HCT116 (cell line): ENCODE data around the gene ZNF823. TPM values are rescaled to one million over a fixed set of nuclear protein-coding genes. Genes with fewer than 3 reads are reported as not detected.

Source experiments
- ATAC-seq: fragments of 200-7000 bp; cut with Tn5 transposase; 2 replicates; pipeline ENCODE4 v1.9.1; 2020; ENCODE audit warnings: mild to moderate bottlenecking, moderate library complexity
- BruUV-seq: library from RNA; stranded (reverse); fragments of 400-500 nt; replicated peaks from 2 replicates; lab custom pipeline; 2021; lab: Mats Ljungman, UMichigan
- CTCF ChIA-PET: fragments of 300-600 bp; sonication (Branson Sonifier 250); formaldehyde crosslinking; loops from one replicate; lab custom pipeline; 2021; ENCODE audit warnings: antibody characterized with exemption; lab: Charles Lee
- POLR2A ChIA-PET: fragments of 300-600, 350-600 bp; sonication (Branson Sonifier 250); formaldehyde crosslinking; loops from one replicate; lab custom pipeline; 2021; ENCODE audit warnings: antibody characterized with exemption; lab: Charles Lee
- RAD21 ChIA-PET, 2 experiments: fragments of 300-600 bp; sonication (Branson Sonifier 250); formaldehyde crosslinking; loops; one replicate each; lab custom pipeline; 2023; ENCODE audit warnings: low total read pairs in 2 of 2; ENCODE audit not compliant: uncharacterized antibody in 2 of 2, unreplicated experiment in 2 of 2, low non-redundant PET in 1 of 2; lab: Charles Lee
- DNase-seq: peaks from one replicate; pipeline ENCODE4 v3.0.0-alpha.2; 2010; ENCODE audit warnings: low read depth, low spot score
- H2AFZ ChIP-seq: fragments of 200-600 bp; shearing (Covaris generic), sonication (generic); 2 replicates; pipeline ENCODE4 v1.6.1; 2017; ENCODE audit warnings: low read depth, mixed run types, mixed read lengths, antibody characterized with exemption, low read length; ENCODE audit not compliant: poor library complexity, severe bottlenecking
- H3K27ac ChIP-seq: 2 replicates; pipeline ENCODE4 v1.5.1; 2012; ENCODE audit warnings: low read depth, low read length
- H3K27me3 ChIP-seq: fragments of 200-600 bp; sonication (generic); 2 replicates; pipeline ENCODE4 v1.6.1; 2016; ENCODE audit warnings: mixed run types, low read length, mixed read lengths; ENCODE audit not compliant: insufficient read depth
- H3K36me3 ChIP-seq, 2 experiments: fragments of 200-500 bp in 1 of 2; fragments of 200-600 bp in 1 of 2; sonication (Bioruptor generic) in 1 of 2; sonication (generic) in 1 of 2; 2 replicates each; pipeline versions ENCODE4 v1.5.1 to v1.6.1; 2014 to 2016; ENCODE audit warnings: low read length in 2 of 2, inconsistent platforms in 1 of 2, mixed read lengths in 1 of 2, mixed run types in 1 of 2; ENCODE audit not compliant: insufficient read depth in 2 of 2, control insufficient read depth in 1 of 2
- H3K4me1 ChIP-seq, 2 experiments: fragments of 200-600 bp in 1 of 2; sonication (generic) in 1 of 2; 2 replicates each; pipeline versions ENCODE4 v1.5.1 to v1.6.1; 2012 to 2017; ENCODE audit warnings: low read length in 2 of 2, inconsistent platforms in 1 of 2, mild to moderate bottlenecking in 1 of 2, mixed read lengths in 1 of 2, mixed run types in 1 of 2, moderate library complexity in 1 of 2; ENCODE audit not compliant: insufficient read depth in 2 of 2, control insufficient read depth in 1 of 2
- H3K4me2 ChIP-seq: fragments of 200-600 bp; sonication (generic); 2 replicates; pipeline ENCODE4 v1.6.1; 2017; ENCODE audit warnings: mixed run types, low read length, mixed read lengths
- H3K4me3 ChIP-seq, 2 experiments: fragments of 200-600 bp in 1 of 2; sonication (generic) in 1 of 2; replicated peaks in 1 of 2; 2 replicates each; pipeline ENCODE4 v1.5.1; 2011 to 2016; ENCODE audit warnings: low read length in 2 of 2, control low read depth in 1 of 2, low read depth in 1 of 2, mild to moderate bottlenecking in 1 of 2, mixed read lengths in 1 of 2, mixed run types in 1 of 2
- H3K79me2 ChIP-seq: fragments of 200-600 bp; sonication (generic); 2 replicates; pipeline ENCODE4 v1.6.1; 2017; ENCODE audit warnings: mild to moderate bottlenecking, mixed run types, low read length, moderate library complexity, mixed read lengths; ENCODE audit not compliant: insufficient read depth
- H3K9ac ChIP-seq: fragments of 200-600 bp; sonication (generic); 2 replicates; pipeline ENCODE4 v1.6.1; 2016; ENCODE audit warnings: low read length, mixed read lengths
- H3K9me2 ChIP-seq: fragments of 200-600 bp; sonication (generic), shearing (Covaris generic); 2 replicates; pipeline ENCODE4 v1.6.1; 2017; ENCODE audit warnings: mixed run types, mild to moderate bottlenecking, moderate library complexity; ENCODE audit not compliant: insufficient read depth
- H3K9me3 ChIP-seq, 2 experiments: fragments of 200-500 bp in 1 of 2; fragments of 200-600 bp in 1 of 2; sonication (Bioruptor generic) in 1 of 2; sonication (generic) in 1 of 2; 2 replicates each; pipeline ENCODE4 v1.6.1; 2014 to 2017; ENCODE audit warnings: low read length in 2 of 2, mixed read lengths in 2 of 2, inconsistent platforms in 1 of 2, low read depth in 1 of 2, mild to moderate bottlenecking in 1 of 2, mixed run types in 1 of 2, moderate library complexity in 1 of 2; ENCODE audit not compliant: control insufficient read depth in 1 of 2, insufficient read depth in 1 of 2
- H4K20me1 ChIP-seq: fragments of 200-600 bp; sonication (generic), shearing (Covaris generic); 2 replicates; pipeline ENCODE4 v1.6.1; 2017; ENCODE audit warnings: mixed run types, mild to moderate bottlenecking, moderate library complexity; ENCODE audit not compliant: insufficient read depth
- CEBPB ChIP-seq: IDR thresholded peaks from 2 replicates; pipeline ENCODE4 v1.6.1; 2012; ENCODE audit warnings: low read depth
- ELF1 ChIP-seq: IDR thresholded peaks from 2 replicates; pipeline ENCODE4 v1.6.1; 2012; ENCODE audit warnings: low read depth, borderline replicate concordance
- EZH2 ChIP-seq: fragments of 200-600 bp; sonication (generic); IDR thresholded peaks from 2 replicates; pipeline ENCODE4 v1.6.1; 2017; ENCODE audit warnings: antibody characterized with exemption, mixed run types
- JUND ChIP-seq: IDR thresholded peaks from 2 replicates; pipeline ENCODE4 v1.6.1; 2012
- RAD21 ChIP-seq: IDR thresholded peaks from 2 replicates; pipeline ENCODE4 v1.6.1; 2012; ENCODE audit warnings: low read depth, mild to moderate bottlenecking
- REST ChIP-seq: IDR thresholded peaks from 2 replicates; pipeline ENCODE4 v1.6.1; 2012; ENCODE audit warnings: low read depth
- SIN3A ChIP-seq: IDR thresholded peaks from 2 replicates; pipeline ENCODE4 v1.6.1; 2012; ENCODE audit warnings: low read depth
- SP1 ChIP-seq: IDR thresholded peaks from 2 replicates; pipeline ENCODE4 v1.6.1; 2012; ENCODE audit warnings: low read depth
- ZFX ChIP-seq: fragments of 450-650 bp; IDR thresholded peaks from 2 replicates; pipeline ENCODE4 v1.6.1; 2017
- ZNF274 ChIP-seq: fragments of 200-500 bp; sonication (Bioruptor generic); IDR thresholded peaks from 2 replicates; pipeline ENCODE4 v1.6.1; 2014; ENCODE audit warnings: mild to moderate bottlenecking, low read depth, low read length, inconsistent platforms
- intact Hi-C: fragments of 100-400 bp; cut with micrococcal nuclease; formaldehyde crosslinking; loops from 2 replicates; pipeline ENCODE4 v1.10.0; 2022
- total RNA-seq: library from RNA; stranded (reverse); gene quantifications from one replicate; pipeline ENCODE4 v1.2.1, GENCODE V29; 2021; ENCODE audit not compliant: unreplicated experiment
- TF ChIP-seq, protein P1 (sequence below): IDR thresholded peaks from 2 replicates; pipeline ENCODE4 v1.6.1; 2012

ZNF823 gene
- total RNA-seq, 1 experiment from 2014 or later: 4.7 TPM

- RAD21 ChIA-PET: no interaction called here
- ATAC-seq (no peak), DNase-seq (no peak)
- TF ChIP-seq JUND (no peak), ZNF274 (no peak), RAD21 (no peak), EZH2 (no peak), ELF1 (no peak), ZFX (no peak), SIN3A (no peak), SP1 (no peak), CEBPB (no peak), REST (no peak)
- TF ChIP-seq, protein P1, sequence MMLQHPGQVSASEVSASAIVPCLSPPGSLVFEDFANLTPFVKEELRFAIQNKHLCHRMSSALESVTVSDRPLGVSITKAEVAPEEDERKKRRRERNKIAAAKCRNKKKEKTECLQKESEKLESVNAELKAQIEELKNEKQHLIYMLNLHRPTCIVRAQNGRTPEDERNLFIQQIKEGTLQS: no peak
- H3K27me3 ChIP-seq: no peaks in the 10 kb centered on the region
- H3K9me2 ChIP-seq: no peaks in the 10 kb centered on the region
- H4K20me1 ChIP-seq: no peaks in the 10 kb centered on the region
- CTCF ChIA-PET: no interaction called here
- intact Hi-C loops: no loop called here
- no peak overlapping the region for H3K27ac ChIP-seq
- H3K9ac ChIP-seq: no peak overlapping the region
- no peak overlapping the region for H2AFZ ChIP-seq
- H3K4me3 ChIP-seq: no peak overlapping the region
- H3K4me1 ChIP-seq: no peaks in the 10 kb centered on the region
- no TSS peak for BruUV-seq
- no peaks in the 10 kb centered on the region for H3K79me2 ChIP-seq
- peaks cover 19 to 39% of the 10 kb centered on the region in 2 experiments; a peak in 3 of 4 replicates for H3K9me3 ChIP-seq
- peaks cover 0 to 14% of the 10 kb centered on the region in 2 experiments; a peak in 2 of 4 replicates for H3K36me3 ChIP-seq
- H3K4me2 ChIP-seq: no peak overlapping the region
- POLR2A ChIA-PET: no interaction called here
Observed at GRCh38 chr19:11680689-11681302, 58.0 kb downstream of the ZNF823 start.
